HepG2 (cell line): Measurements from ENCODE around the gene NCBP2. TPM values are rescaled to one million over a fixed set of nuclear protein-coding genes. Genes with fewer than 3 reads are reported as not detected.
A peak's percentile ranks its signal among the peaks of the same experiment; 100 is the strongest.

Experiments used
- ATF7-NPFF ChIP-seq: sonication (generic); formaldehyde crosslinking; IDR thresholded peaks from 2 replicates; pipeline ENCODE4 v1.8.1; 2023; ENCODE audit warnings: mild to moderate bottlenecking, low read depth, missing genetic modification reagents, moderate library complexity
- CC2D1A ChIP-seq: sonication (generic); formaldehyde crosslinking; IDR thresholded peaks from 2 replicates; pipeline ENCODE4 v1.8.1; 2023; ENCODE audit warnings: mild to moderate bottlenecking, missing genetic modification reagents
- ELF3 ChIP-seq: IDR thresholded peaks from 2 replicates; pipeline ENCODE4 v1.6.1; 2016; ENCODE audit warnings: missing genetic modification reagents, missing compliant biosample characterization
- HMG20A ChIP-seq: IDR thresholded peaks from 2 replicates; pipeline ENCODE4 v1.6.1; 2016; ENCODE audit warnings: borderline replicate concordance
- MEIS2 ChIP-seq: sonication (generic); formaldehyde crosslinking; IDR thresholded peaks from 2 replicates; pipeline ENCODE4 v1.9.0; 2021; ENCODE audit warnings: mild to moderate bottlenecking, missing genetic modification reagents
- MTERF4 ChIP-seq: sonication (generic); formaldehyde crosslinking; IDR thresholded peaks from 2 replicates; pipeline ENCODE4 v1.8.0; 2023; ENCODE audit warnings: mild to moderate bottlenecking, missing genetic modification reagents
- NFAT5 ChIP-seq: sonication (generic); formaldehyde crosslinking; IDR thresholded peaks from 2 replicates; pipeline ENCODE4 v1.4.0; 2020; ENCODE audit warnings: missing genetic modification reagents
- POLR2AphosphoS2 ChIP-seq: IDR thresholded peaks from 2 replicates; pipeline ENCODE4 v1.6.1; 2011; ENCODE audit warnings: low read depth, low read length, improper control_type of control experiment
- SMAD1 ChIP-seq: sonication (generic); formaldehyde crosslinking; IDR thresholded peaks from 2 replicates; pipeline ENCODE4 v1.4.0; 2020; ENCODE audit warnings: missing genetic modification reagents, low read depth, mild to moderate bottlenecking, borderline replicate concordance
- TAF1 ChIP-seq: sonication (generic); formaldehyde crosslinking; IDR thresholded peaks from 2 replicates; pipeline ENCODE4 v1.4.0; 2020; ENCODE audit warnings: missing genetic modification reagents
- ZNF10 ChIP-seq: sonication (generic); formaldehyde crosslinking; IDR thresholded peaks from 2 replicates; pipeline ENCODE4 v1.4.0; 2020; ENCODE audit warnings: mild to moderate bottlenecking, low read depth, missing genetic modification reagents, borderline replicate concordance
- ZNF17 ChIP-seq: sonication (generic); formaldehyde crosslinking; IDR thresholded peaks from 2 replicates; pipeline ENCODE4 v1.5.0; 2020; ENCODE audit warnings: mild to moderate bottlenecking, missing genetic modification reagents
- ZNF318 ChIP-seq: sonication (generic); formaldehyde crosslinking; IDR thresholded peaks from 2 replicates; pipeline ENCODE4 v1.4.0; 2020; ENCODE audit warnings: mild to moderate bottlenecking, missing genetic modification reagents
- ZNF703 ChIP-seq: sonication (generic); formaldehyde crosslinking; IDR thresholded peaks from 2 replicates; pipeline ENCODE4 v1.5.1; 2020; ENCODE audit warnings: missing genetic modification reagents, mild to moderate bottlenecking, moderate library complexity, borderline replicate concordance
- ZNF737 ChIP-seq: sonication (generic); formaldehyde crosslinking; IDR thresholded peaks from 2 replicates; pipeline ENCODE4 v1.5.0; 2020; ENCODE audit warnings: missing genetic modification reagents, mild to moderate bottlenecking, borderline replicate concordance
- polyA plus RNA-seq, 8 experiments: library from polyadenylated mRNA; depleted of rRNA in 3 of 8; stranded (reverse) in 7 of 8; unstranded in 1 of 8; fragments of >200 nt; fragmentation: Illumina TruSeq in 4 of 8; extraction: Trizol in 4 of 8; gene quantifications; 2 replicates each; pipeline versions ENCODE4 v1.2.1 to v1.2.3, GENCODE V29; 2011 to 2016; ENCODE audit warnings: low read depth in 4 of 8, missing spikeins in 1 of 8, mixed read lengths in 1 of 8; ENCODE audit not compliant: insufficient read depth in 1 of 8
- total RNA-seq, 5 experiments: library from RNA; depleted of rRNA; stranded (reverse); fragments of >200 nt; fragmentation: Illumina TruSeq; extraction: Trizol; gene quantifications; 2 replicates each; pipeline ENCODE4 v1.2.3, GENCODE V29; 2016; ENCODE audit warnings: low read depth in 1 of 5

NCBP2 gene
- total and polyA plus RNA-seq, 2 of the 13 experiments (the other 11 are each of a cell fraction or from before 2014, with no cell fraction given): 58.7 to 95.5 TPM

- TF ChIP-seq NFAT5 (CRISPR knock-in tag) (0 out of 2 replicates have a peak, but pooled peaks have one; percentile 48), ELF3 (CRISPR knock-in tag) (peak; percentile 100), MTERF4 (peak; percentile 91), CC2D1A (CRISPR knock-in tag) (no peak), POLR2AphosphoS2 (peak; percentile 83; the same call in 1 of the 2 replicates), MEIS2 (CRISPR knock-in tag) (no peak), ZNF703 (no peak; the same call in 1 of the 2 replicates), ZNF17 (CRISPR knock-in tag) (no peak), HMG20A (CRISPR knock-in tag) (peak; percentile 49; the same call in 1 of the 2 replicates), ZNF318 (no peak; the same call in 1 of the 2 replicates), TAF1 (CRISPR knock-in tag) (peak; percentile 97), ZNF737 (CRISPR knock-in tag) (no peak; the same call in 1 of the 2 replicates), ATF7-NPFF (CRISPR knock-in tag) (peak; percentile 97), SMAD1 (CRISPR knock-in tag) (peak; percentile 99), ZNF10 (no peak)
Measured at GRCh38 chr3:196942226-196942914, at the start of gene NCBP2 (continued).
